Measurements from ENCODE around the gene CDC42EP3.

DNA sequence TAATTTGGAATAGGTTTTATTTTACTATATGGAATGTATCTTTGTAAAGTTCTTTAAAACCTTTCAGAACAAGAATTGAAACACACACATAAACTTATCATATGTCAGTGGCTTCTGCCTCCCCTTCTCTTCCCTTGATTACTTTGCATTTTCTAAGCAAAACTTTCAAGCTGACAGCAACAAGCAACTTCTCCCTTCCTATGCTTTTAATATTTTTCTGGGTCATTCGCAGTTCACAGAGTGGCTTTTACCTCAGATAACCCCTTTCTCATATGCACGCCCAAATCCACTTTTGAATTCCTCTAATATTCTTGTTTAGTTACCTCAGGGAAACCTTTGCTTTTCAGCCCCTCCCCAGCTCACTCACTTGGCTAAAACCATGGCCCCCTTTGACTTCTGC is 36.7 kb upstream of the CDC42EP3 start:
- TF ChIP-seq, protein P1, sequence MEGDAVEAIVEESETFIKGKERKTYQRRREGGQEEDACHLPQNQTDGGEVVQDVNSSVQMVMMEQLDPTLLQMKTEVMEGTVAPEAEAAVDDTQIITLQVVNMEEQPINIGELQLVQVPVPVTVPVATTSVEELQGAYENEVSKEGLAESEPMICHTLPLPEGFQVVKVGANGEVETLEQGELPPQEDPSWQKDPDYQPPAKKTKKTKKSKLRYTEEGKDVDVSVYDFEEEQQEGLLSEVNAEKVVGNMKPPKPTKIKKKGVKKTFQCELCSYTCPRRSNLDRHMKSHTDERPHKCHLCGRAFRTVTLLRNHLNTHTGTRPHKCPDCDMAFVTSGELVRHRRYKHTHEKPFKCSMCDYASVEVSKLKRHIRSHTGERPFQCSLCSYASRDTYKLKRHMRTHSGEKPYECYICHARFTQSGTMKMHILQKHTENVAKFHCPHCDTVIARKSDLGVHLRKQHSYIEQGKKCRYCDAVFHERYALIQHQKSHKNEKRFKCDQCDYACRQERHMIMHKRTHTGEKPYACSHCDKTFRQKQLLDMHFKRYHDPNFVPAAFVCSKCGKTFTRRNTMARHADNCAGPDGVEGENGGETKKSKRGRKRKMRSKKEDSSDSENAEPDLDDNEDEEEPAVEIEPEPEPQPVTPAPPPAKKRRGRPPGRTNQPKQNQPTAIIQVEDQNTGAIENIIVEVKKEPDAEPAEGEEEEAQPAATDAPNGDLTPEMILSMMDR (IDR thresholded peaks at IDR 0.05; ENCODE audit: borderline replicate concordance, extremely low read depth, low read length, poor library complexity, severe bottlenecking): no peak
- no peak for TF ChIP-seq EZH2 (IDR thresholded peaks at IDR 0.05; ENCODE audit: borderline replicate concordance, low read depth, low read length, severe bottlenecking)

Measured in DND-41 (cell line).